ENCODE measurements around the gene SMYD3. TPM values are rescaled to one million over a fixed set of nuclear protein-coding genes. Genes with fewer than 3 reads are reported as not detected.
A peak's percentile ranks its signal among the peaks of the same experiment; 100 is the strongest.

Gene SMYD3
- total RNA-seq, 1 donor from 2014 or later: 34.9 TPM

DNA sequence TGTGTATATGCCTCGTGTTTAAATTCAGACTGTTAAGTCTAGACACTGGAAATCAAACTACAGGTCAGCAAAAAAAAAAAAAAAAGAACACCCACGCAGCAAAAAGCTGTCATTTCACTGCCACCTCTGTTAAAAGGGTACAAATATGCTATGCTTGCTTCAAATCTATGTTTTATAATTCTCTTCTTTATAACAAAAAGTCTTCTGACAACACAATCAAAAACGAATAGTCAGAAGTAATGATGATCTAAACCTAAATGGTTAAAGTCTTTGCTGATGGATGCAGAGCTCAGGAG, 438.9 kb downstream of the SMYD3 start:
- Mint-ChIP-seq H3K36me3 (no peaks in the 10 kb centered on the region), H3K4me1 (peaks cover 58% of the 10 kb centered on the region), H3K27me3 (ENCODE audit: low read depth) (no peaks in the 10 kb centered on the region), H3K4me3 (no peak overlapping the region), H3K27ac (peak overlapping the region; percentile 86), H3K9me3 (no peaks in the 10 kb centered on the region)
- TF ChIP-seq, protein P1, sequence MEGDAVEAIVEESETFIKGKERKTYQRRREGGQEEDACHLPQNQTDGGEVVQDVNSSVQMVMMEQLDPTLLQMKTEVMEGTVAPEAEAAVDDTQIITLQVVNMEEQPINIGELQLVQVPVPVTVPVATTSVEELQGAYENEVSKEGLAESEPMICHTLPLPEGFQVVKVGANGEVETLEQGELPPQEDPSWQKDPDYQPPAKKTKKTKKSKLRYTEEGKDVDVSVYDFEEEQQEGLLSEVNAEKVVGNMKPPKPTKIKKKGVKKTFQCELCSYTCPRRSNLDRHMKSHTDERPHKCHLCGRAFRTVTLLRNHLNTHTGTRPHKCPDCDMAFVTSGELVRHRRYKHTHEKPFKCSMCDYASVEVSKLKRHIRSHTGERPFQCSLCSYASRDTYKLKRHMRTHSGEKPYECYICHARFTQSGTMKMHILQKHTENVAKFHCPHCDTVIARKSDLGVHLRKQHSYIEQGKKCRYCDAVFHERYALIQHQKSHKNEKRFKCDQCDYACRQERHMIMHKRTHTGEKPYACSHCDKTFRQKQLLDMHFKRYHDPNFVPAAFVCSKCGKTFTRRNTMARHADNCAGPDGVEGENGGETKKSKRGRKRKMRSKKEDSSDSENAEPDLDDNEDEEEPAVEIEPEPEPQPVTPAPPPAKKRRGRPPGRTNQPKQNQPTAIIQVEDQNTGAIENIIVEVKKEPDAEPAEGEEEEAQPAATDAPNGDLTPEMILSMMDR (IDR thresholded peaks at IDR 0.05; ENCODE audit: unreplicated experiment): no peak
- DNase-seq (ENCODE audit: low spot score in 2 of 2, unreplicated experiment in 2 of 2): no peak

DNA sequence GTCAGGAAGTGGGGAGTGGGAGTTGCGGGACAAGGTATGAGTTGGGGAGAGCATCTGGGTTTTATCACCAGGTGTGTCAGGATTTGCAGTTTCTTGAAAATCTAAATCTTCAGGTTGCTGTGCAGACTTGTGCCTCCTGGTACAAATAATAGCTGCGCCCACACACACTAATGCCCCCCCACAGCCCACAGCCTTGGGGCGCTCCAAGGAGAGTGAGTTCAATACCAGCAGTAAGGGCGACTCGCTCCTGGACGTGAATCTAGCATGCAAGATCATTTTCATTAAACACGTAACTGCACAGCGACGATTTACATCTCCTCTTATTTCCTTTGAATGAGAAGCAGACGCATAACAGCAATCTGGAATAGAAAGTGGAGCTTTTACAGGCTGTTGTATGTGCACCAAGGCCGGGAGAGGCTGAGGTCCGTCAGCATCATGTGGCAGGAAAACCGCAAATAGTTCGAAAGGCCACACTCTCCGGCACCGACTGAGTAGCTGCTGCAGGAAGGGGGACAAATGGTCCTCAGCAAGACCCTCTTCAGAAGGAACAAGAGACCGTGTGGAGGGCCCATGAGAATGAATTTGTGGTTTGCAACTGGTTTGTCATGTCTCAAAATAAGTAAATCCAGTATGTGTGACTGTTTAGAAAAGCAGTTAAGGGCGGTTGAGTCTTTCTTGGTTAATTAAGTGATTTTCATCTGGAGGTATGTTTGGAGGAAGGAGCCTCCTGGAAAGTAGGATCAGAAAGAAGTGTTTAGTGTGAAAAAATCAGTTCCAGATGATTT, 439.5 kb downstream of the SMYD3 start:
- Mint-ChIP-seq H3K27ac (peak overlapping the region; percentile 86), H3K4me3 (no peak overlapping the region), H3K9me3 (no peaks in the 10 kb centered on the region), H3K36me3 (no peaks in the 10 kb centered on the region), H3K4me1 (peaks cover 58% of the 10 kb centered on the region), H3K27me3 (ENCODE audit: low read depth) (no peaks in the 10 kb centered on the region)
- TF ChIP-seq, protein P1 (IDR thresholded peaks at IDR 0.05; ENCODE audit: unreplicated experiment): no peak
- DNase-seq (ENCODE audit: low spot score in 2 of 2, unreplicated experiment in 2 of 2): no peak

DNA sequence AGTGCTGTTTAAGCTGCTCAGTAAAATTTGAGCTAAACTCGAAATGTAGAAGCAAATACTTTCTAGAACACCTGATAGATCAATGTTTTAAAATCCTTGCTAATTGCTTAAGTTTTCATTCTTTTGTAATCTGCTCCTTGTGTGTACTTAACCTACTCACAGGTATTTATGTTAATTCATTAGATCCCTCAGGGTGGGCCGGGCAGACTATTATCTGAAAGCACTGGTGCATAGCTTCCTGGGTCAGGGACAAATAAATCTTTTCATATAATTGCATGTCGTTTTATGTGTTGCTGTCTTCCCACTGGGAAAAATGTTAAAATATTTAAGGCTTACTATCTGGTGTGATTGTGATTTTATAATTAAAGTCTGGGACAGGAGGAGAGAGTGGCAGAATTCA, 440.5 kb downstream of the SMYD3 start:
- no peak for DNase-seq (ENCODE audit: low spot score in 2 of 2, unreplicated experiment in 2 of 2)
- no peaks in the 10 kb centered on the region for H3K36me3 Mint-ChIP-seq
- peak overlapping the region; percentile 8 for H3K27ac Mint-ChIP-seq
- peaks cover 55% of the 10 kb centered on the region for H3K4me1 Mint-ChIP-seq
- no peak overlapping the region for H3K4me3 Mint-ChIP-seq
- TF ChIP-seq, protein P1 (IDR thresholded peaks at IDR 0.05; ENCODE audit: unreplicated experiment): no peak
- no peaks in the 10 kb centered on the region for H3K27me3 Mint-ChIP-seq (ENCODE audit: low read depth)
- no peaks in the 10 kb centered on the region for H3K9me3 Mint-ChIP-seq

DNA sequence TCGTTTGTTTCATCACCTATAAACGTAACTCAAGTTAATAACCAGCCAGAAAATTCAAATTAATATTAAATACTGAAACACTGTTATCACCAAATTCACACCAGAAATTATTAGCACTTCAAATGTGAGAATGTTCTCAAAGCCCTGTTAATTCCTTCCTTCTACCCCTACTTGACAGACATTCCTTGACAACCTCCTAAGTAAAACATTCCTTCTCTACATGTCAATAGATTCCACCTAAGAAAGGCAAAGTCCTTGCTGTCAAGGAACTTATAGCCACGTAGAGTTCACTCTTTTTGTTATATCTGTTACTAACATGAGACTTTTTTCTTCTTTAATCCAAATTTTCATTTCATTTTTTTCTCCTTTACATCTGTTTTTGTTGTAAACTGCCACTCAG, 441.5 kb downstream of the SMYD3 start:
- peaks cover 49% of the 10 kb centered on the region for H3K4me1 Mint-ChIP-seq
- H3K27ac Mint-ChIP-seq: no peak overlapping the region

DNA sequence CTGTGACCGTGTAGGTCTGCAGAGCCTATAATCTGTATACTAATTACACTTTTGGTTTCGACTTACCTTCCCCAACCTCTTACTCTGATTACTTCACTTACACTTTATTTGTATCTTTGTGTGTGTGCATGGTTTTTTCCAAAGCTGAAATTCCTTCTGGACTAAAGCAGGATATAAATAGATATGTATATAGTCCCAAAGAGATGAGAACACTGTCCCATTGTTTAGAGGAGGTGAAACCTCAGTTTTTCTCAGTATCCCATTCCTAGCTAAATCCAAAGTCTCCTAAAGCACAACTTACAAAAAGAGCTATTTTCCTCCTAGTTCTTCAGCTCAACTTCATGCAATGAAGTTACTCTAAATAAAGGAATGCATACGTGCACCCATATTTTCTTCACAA, 442.2 kb downstream of the SMYD3 start:
- TF ChIP-seq, protein P1 (IDR thresholded peaks at IDR 0.05; ENCODE audit: unreplicated experiment): no peak
- Mint-ChIP-seq H3K36me3 (no peaks in the 10 kb centered on the region), H3K27ac (no peak overlapping the region), H3K4me1 (peaks cover 44% of the 10 kb centered on the region), H3K9me3 (no peaks in the 10 kb centered on the region), H3K27me3 (ENCODE audit: low read depth) (no peaks in the 10 kb centered on the region), H3K4me3 (no peak overlapping the region)
- DNase-seq (ENCODE audit: low spot score in 2 of 2, unreplicated experiment in 2 of 2): no peak

More for the DNA sequence above, 441.5 kb downstream of the SMYD3 start:
- TF ChIP-seq, protein P1 (IDR thresholded peaks at IDR 0.05; ENCODE audit: unreplicated experiment): no peak
- Mint-ChIP-seq H3K4me3 (no peak overlapping the region), H3K36me3 (no peaks in the 10 kb centered on the region), H3K9me3 (no peaks in the 10 kb centered on the region), H3K27me3 (ENCODE audit: low read depth) (no peaks in the 10 kb centered on the region)
- no peak for DNase-seq (ENCODE audit: low spot score in 2 of 2, unreplicated experiment in 2 of 2)

All from mesothelial cell of epicardium (in vitro differentiated cells).